Measurements from ENCODE around the gene KLHDC8B. TPM values are rescaled to one million over a fixed set of nuclear protein-coding genes. Genes with fewer than 3 reads are reported as not detected.

Gene KLHDC8B
- total and polyA plus RNA-seq, 4 donors, result 8.1 to 17.1 (median 9.4) TPM

GRCh38 chr3:49122022-49122421 lies 49.4 kb upstream of the KLHDC8B start:
- Histone ChIP-seq H3K4me1 (ENCODE audit: control insufficient read depth in 4 of 4, insufficient read depth in 4 of 4, low read length in 3 of 4) (peaks cover 4 to 16% (median 13%) of the 10 kb centered on the region in 4 donors), H3K9ac (ENCODE audit: low read depth in 1 of 2, low read length in 2 of 2) (no peak overlapping the region), H3K9me3 (ENCODE audit: control insufficient read depth in 4 of 4, low read length in 3 of 4) (no peaks in the 10 kb centered on the region), H3K27me3 (ENCODE audit: control insufficient read depth in 4 of 4, insufficient read depth in 4 of 4, low read length in 3 of 4) (no peaks in the 10 kb centered on the region), H3K4me3 (ENCODE audit: low read depth in 1 of 3, low read length in 3 of 3) (no peak overlapping the region), H3K36me3 (ENCODE audit: control insufficient read depth in 4 of 4, insufficient read depth in 3 of 4, low read depth in 1 of 4, low read length in 3 of 4) (peaks cover 8 to 52% (median 29%) of the 10 kb centered on the region in 4 donors), H3K27ac (ENCODE audit: low read depth in 1 of 2, low read length in 2 of 2) (no peak overlapping the region)
- TF ChIP-seq HNF4A (conservative IDR thresholded peaks at IDR 0.05) (no peak), MAX (IDR thresholded peaks at IDR 0.05) (no peak), SP1 (IDR thresholded peaks at IDR 0.05) (no peak)
- no peak for DNase-seq (ENCODE audit: low spot score)
- 97% methylated on average over 12 of the region's 12 CpGs for WGBS

- H3K9ac ChIP-seq (ENCODE audit: low read depth in 1 of 2, low read length in 2 of 2), result no peak overlapping the region
- no peak for DNase-seq (ENCODE audit: low spot score)
- TF ChIP-seq FOXA1 (IDR thresholded peaks at IDR 0.05) (no peak), HNF4A (conservative IDR thresholded peaks at IDR 0.05) (no peak), RXRA (IDR thresholded peaks at IDR 0.05) (no peak), TAF1 (conservative IDR thresholded peaks at IDR 0.05) (no peak), ZBTB33 (IDR thresholded peaks at IDR 0.05) (no peak), HNF4G (IDR thresholded peaks at IDR 0.05) (no peak), FOXA2 (IDR thresholded peaks at IDR 0.05) (no peak), ATF3 (IDR thresholded peaks at IDR 0.05) (no peak), REST (IDR thresholded peaks at IDR 0.05) (no peak), MAX (IDR thresholded peaks at IDR 0.05) (no peak), CTCF (IDR thresholded peaks at IDR 0.05; ENCODE audit: low read depth, low read length, missing input control) (no peak), NR2F2 (IDR thresholded peaks at IDR 0.05) (no peak), JUND (IDR thresholded peaks at IDR 0.05) (no peak), YY1 (IDR thresholded peaks at IDR 0.05) (no peak), EGR1 (IDR thresholded peaks at IDR 0.05; ENCODE audit: low read depth in 2 of 2) (no peak), RAD21 (IDR thresholded peaks at IDR 0.05) (no peak), SP1 (IDR thresholded peaks at IDR 0.05) (no peak), GABPA (IDR thresholded peaks at IDR 0.05 in 1 of 2, conservative IDR thresholded peaks at IDR 0.05 in 1 of 2) (no peak)
- 91% methylated on average over 7 of the region's 7 CpGs for WGBS
- H3K27me3 ChIP-seq (ENCODE audit: control insufficient read depth in 4 of 4, insufficient read depth in 4 of 4, low read length in 3 of 4), result no peaks in the 10 kb centered on the region
- H3K4me3 ChIP-seq (ENCODE audit: low read depth in 1 of 3, low read length in 3 of 3), result no peak overlapping the region
- H3K27ac ChIP-seq (ENCODE audit: low read depth in 1 of 2, low read length in 2 of 2), result no peak overlapping the region
- H3K4me1 ChIP-seq (ENCODE audit: control insufficient read depth in 4 of 4, insufficient read depth in 4 of 4, low read length in 3 of 4), result peaks cover 4 to 16% (median 13%) of the 10 kb centered on the region in 4 donors
- H3K36me3 ChIP-seq (ENCODE audit: control insufficient read depth in 4 of 4, insufficient read depth in 3 of 4, low read depth in 1 of 4, low read length in 3 of 4), result peaks cover 5 to 47% (median 27%) of the 10 kb centered on the region in 4 donors
- no peaks in the 10 kb centered on the region for H3K9me3 ChIP-seq (ENCODE audit: control insufficient read depth in 4 of 4, low read length in 3 of 4)
These were observed 48.9 kb upstream of the KLHDC8B start for GRCh38 chr3:49122451-49122850.
